ENCODE results near the gene GLOD5. TPM values are rescaled to one million over a fixed set of nuclear protein-coding genes. Genes with fewer than 3 reads are reported as not detected.

The GLOD5 gene
- total RNA-seq, 1 donor from 2014 or later: not detected

DNA sequence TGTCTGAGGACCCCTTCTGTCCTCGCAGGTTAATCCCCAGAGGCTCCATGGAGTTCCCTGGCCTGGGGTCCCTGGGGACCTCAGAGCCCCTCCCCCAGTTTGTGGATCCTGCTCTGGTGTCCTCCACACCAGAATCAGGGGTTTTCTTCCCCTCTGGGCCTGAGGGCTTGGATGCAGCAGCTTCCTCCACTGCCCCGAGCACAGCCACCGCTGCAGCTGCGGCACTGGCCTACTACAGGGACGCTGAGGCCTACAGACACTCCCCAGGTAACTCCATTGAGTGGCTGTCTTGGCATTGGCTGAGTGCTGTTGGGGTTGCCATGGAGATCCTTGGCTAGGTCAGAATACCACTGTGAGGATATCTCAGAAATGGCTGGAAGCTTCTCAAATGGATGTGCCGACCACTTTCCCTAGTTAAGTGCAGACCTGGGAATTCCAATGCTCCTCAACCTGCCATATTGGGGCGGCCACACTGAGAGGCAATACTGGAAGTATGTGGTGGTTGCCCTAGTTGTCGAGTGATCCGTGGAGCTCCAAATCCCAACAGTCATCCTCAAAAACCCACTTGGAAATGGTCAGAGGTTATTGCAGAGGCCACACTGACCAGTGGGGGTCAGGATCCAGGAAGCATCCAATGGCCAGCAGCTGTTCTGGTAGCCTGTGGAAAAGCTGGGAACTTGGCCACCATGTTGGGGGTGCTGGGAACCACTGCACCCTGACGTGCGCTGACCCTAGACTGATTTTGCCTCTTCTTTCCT, 29.7 kb downstream of the GLOD5 start:
- TF ChIP-seq, protein P1, sequence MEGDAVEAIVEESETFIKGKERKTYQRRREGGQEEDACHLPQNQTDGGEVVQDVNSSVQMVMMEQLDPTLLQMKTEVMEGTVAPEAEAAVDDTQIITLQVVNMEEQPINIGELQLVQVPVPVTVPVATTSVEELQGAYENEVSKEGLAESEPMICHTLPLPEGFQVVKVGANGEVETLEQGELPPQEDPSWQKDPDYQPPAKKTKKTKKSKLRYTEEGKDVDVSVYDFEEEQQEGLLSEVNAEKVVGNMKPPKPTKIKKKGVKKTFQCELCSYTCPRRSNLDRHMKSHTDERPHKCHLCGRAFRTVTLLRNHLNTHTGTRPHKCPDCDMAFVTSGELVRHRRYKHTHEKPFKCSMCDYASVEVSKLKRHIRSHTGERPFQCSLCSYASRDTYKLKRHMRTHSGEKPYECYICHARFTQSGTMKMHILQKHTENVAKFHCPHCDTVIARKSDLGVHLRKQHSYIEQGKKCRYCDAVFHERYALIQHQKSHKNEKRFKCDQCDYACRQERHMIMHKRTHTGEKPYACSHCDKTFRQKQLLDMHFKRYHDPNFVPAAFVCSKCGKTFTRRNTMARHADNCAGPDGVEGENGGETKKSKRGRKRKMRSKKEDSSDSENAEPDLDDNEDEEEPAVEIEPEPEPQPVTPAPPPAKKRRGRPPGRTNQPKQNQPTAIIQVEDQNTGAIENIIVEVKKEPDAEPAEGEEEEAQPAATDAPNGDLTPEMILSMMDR (conservative IDR thresholded peaks at IDR 0.05): no peak
- Mint-ChIP-seq H3K4me1 (peaks cover 8% of the 10 kb centered on the region), H3K9me3 (no peaks in the 10 kb centered on the region), H3K4me3 (no peak overlapping the region), H3K27me3 (ENCODE audit: low read depth) (peaks cover 15% of the 10 kb centered on the region), H3K27ac (ENCODE audit: unreplicated experiment) (no peak overlapping the region), H3K36me3 (ENCODE audit: low read depth) (no peaks in the 10 kb centered on the region)
- no peak for DNase-seq (ENCODE audit: low read depth, low spot score)

DNA sequence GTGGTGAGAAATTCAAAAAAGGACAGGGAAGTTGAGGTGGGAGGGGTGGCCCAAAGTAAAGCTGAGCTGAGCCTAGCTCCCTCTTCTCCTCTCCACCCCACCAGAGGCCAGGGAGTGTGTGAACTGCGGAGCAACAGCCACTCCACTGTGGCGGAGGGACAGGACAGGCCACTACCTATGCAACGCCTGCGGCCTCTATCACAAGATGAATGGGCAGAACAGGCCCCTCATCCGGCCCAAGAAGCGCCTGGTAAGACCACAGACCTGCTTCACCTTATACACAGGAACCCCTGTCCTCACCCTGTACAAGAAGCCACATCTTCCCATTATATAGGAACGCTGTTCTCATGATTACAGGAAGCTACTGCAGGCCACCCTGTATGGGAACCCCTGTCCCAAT, 30.7 kb downstream of the GLOD5 start:
- TF ChIP-seq, protein P1 (conservative IDR thresholded peaks at IDR 0.05): no peak
- DNase-seq (ENCODE audit: low read depth, low spot score): no peak
- H3K4me3 Mint-ChIP-seq: no peak overlapping the region
- peaks cover 10% of the 10 kb centered on the region for H3K27me3 Mint-ChIP-seq (ENCODE audit: low read depth)
- H3K4me1 Mint-ChIP-seq: peaks cover 8% of the 10 kb centered on the region
- H3K27ac Mint-ChIP-seq (ENCODE audit: unreplicated experiment): no peak overlapping the region
- H3K9me3 Mint-ChIP-seq: no peaks in the 10 kb centered on the region
- H3K36me3 Mint-ChIP-seq (ENCODE audit: low read depth): no peaks in the 10 kb centered on the region

DNA sequence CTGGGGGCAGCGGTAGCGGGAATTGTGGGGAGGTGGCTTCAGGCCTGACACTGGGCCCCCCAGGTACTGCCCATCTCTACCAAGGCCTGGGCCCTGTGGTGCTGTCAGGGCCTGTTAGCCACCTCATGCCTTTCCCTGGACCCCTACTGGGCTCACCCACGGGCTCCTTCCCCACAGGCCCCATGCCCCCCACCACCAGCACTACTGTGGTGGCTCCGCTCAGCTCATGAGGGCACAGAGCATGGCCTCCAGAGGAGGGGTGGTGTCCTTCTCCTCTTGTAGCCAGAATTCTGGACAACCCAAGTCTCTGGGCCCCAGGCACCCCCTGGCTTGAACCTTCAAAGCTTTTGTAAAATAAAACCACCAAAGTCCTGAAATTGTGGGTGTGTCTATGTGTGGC, 32.4 kb downstream of the GLOD5 start:
- Mint-ChIP-seq H3K9me3 (no peaks in the 10 kb centered on the region), H3K27me3 (ENCODE audit: low read depth) (no peaks in the 10 kb centered on the region), H3K27ac (ENCODE audit: unreplicated experiment) (no peak overlapping the region), H3K36me3 (ENCODE audit: low read depth) (no peaks in the 10 kb centered on the region), H3K4me3 (no peak overlapping the region), H3K4me1 (peaks cover 8% of the 10 kb centered on the region)
- TF ChIP-seq, protein P1 (conservative IDR thresholded peaks at IDR 0.05): no peak
- no peak for DNase-seq (ENCODE audit: low read depth, low spot score)

DNA sequence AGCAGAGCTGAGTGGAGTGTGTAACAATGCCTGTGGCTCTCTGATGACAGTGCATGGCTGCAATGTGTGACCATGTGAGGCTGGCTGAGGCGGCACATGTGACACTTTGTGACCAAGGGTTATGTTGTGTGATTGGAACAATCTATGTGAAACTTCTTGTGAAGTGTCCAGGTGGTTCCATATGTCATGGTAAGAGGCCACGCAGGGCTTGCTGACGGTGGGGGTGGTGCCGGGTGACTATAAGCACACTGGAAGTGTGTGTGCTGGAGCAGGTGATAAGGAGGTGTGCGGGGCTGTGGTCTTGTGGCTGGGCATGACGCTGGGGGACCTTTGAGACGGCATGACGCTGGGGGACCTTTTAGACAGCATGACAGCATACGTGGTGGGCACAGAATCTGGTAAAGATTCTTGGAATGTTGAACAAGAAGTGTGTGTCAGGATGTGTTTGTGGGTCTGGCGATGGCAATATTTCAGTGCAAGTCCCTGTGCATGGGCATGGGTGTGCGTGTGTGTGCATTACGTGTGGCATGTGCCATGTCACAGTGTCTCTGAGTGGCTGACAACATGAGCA, 32.9 kb downstream of the GLOD5 start:
- Mint-ChIP-seq H3K36me3 (ENCODE audit: low read depth) (no peaks in the 10 kb centered on the region), H3K4me3 (no peak overlapping the region), H3K4me1 (peaks cover 8% of the 10 kb centered on the region), H3K9me3 (no peaks in the 10 kb centered on the region), H3K27me3 (ENCODE audit: low read depth) (no peaks in the 10 kb centered on the region), H3K27ac (ENCODE audit: unreplicated experiment) (peak overlapping the region; percentile 91)
- DNase-seq (ENCODE audit: low read depth, low spot score): no peak
- TF ChIP-seq, protein P1 (conservative IDR thresholded peaks at IDR 0.05): no peak

DNA sequence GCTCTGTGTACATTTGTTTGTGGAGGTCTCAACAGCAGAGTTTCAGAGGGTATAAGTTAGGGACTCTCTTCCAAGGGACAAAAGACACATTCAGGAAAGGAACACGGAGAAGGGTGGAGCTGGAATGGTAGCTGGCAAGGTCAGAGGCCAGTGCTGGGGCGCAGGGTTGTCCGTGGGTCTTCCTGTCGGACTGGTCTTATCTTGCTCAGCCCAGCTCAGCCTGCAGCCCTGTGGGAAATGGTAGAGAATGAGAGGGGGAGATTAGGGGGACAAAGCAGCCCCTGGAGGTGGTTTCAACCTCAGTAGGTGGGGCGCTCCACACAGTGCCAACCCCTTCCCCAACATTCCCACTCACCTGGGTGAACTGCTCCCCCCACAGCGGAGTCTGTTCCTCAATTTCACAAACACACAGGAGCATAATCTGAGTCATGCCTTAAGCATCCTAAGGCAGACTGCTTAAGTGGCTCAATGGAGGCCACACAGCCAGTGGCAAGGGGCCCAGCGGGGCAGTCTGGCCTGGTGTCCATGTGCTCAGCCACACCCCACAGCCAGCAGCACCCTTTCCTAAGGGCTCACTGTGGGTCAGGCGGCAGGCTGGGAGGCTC, 33.5 kb downstream of the GLOD5 start:
- H3K4me3 Mint-ChIP-seq: peak overlapping the region; percentile 33
- H3K36me3 Mint-ChIP-seq (ENCODE audit: low read depth): no peaks in the 10 kb centered on the region
- no peaks in the 10 kb centered on the region for H3K27me3 Mint-ChIP-seq (ENCODE audit: low read depth)
- peaks cover 8% of the 10 kb centered on the region for H3K4me1 Mint-ChIP-seq
- no peak for DNase-seq (ENCODE audit: low read depth, low spot score)
- TF ChIP-seq, protein P1 (conservative IDR thresholded peaks at IDR 0.05): no peak
- peak overlapping the region; percentile 91 for H3K27ac Mint-ChIP-seq (ENCODE audit: unreplicated experiment)
- no peaks in the 10 kb centered on the region for H3K9me3 Mint-ChIP-seq

Data from neural crest cell (in vitro differentiated cells).